GM12892 (cell line): ENCODE measurements around the gene TEC.

ENCODE experiments used
- POLR2A ChIP-seq: IDR thresholded peaks from 2 replicates; pipeline ENCODE4 v1.6.1; 2011; ENCODE audit warnings: low read depth, low read length, control low read depth
- POLR2AphosphoS5 ChIP-seq: IDR thresholded peaks from 2 replicates; pipeline ENCODE4 v1.6.1; 2011; ENCODE audit warnings: low read depth, low read length, control low read depth

DNA sequence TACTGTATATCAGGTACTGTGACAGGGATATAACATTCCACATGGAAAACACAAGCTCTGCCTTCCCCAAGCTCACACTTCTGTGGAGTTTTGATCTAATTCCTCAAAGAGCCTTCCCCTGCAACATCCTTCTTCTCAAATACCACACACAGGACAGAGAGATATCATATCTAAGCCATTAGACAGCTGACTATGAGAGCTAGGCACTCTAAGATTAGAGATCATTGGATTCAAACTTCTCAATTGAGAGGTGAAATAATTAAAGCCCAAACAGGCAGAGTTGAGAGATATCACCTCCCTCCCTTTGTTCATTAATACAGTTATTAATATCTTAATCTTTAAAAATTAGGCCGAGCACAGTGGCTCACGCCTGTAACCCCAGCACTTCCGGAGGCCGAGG is 25.0 kb downstream of the TEC start:
- TF ChIP-seq POLR2A, result no peak
- TF ChIP-seq POLR2AphosphoS5, result no peak
